H1 (cell line): ENCODE results near the gene LRP1-AS. TPM values are rescaled to one million over a fixed set of nuclear protein-coding genes. Genes with fewer than 3 reads are reported as not detected.

Source experiments
- CEBPB ChIP-seq: IDR thresholded peaks from 2 replicates; pipeline ENCODE4 v1.6.1; 2012; ENCODE audit warnings: low read depth, low read length
- CHD1 ChIP-seq: IDR thresholded peaks from 2 replicates; pipeline ENCODE4 v1.6.1; 2012; ENCODE audit warnings: low read depth, low read length, improper control_type of control experiment
- GTF2F1 ChIP-seq: IDR thresholded peaks from 2 replicates; pipeline ENCODE4 v1.6.1; 2012; ENCODE audit warnings: low read depth, low read length, improper control_type of control experiment, borderline replicate concordance
- KDM4A ChIP-seq: IDR thresholded peaks from one replicate; pipeline ENCODE4 v1.7.1; 2012; ENCODE audit warnings: low read depth, mild to moderate bottlenecking, moderate library complexity, low read length, inconsistent platforms; ENCODE audit not compliant: severe bottlenecking
- POLR2AphosphoS5 ChIP-seq: IDR thresholded peaks from 2 replicates; pipeline ENCODE4 v1.6.1; 2011; ENCODE audit warnings: low read depth, low read length
- RNF2 ChIP-seq: fragments of 200-900, 300-1000 bp; sonication (generic); IDR thresholded peaks from 2 replicates; pipeline ENCODE4 v1.7.1; 2016; ENCODE audit warnings: borderline replicate concordance, low read depth, mild to moderate bottlenecking, antibody characterized with exemption, low read length; ENCODE audit not compliant: poor library complexity, severe bottlenecking; ENCODE audit errors: missing control alignments
- SAP30 ChIP-seq: fragments of 300-600 bp; sonication (generic); IDR thresholded peaks from 2 replicates; pipeline ENCODE4 v1.7.1; 2012; ENCODE audit warnings: low read length, moderate library complexity, mild to moderate bottlenecking, inconsistent platforms; ENCODE audit not compliant: insufficient read depth, insufficient replicate concordance
- SP1 ChIP-seq: IDR thresholded peaks from 2 replicates; pipeline ENCODE4 v1.6.1; 2011; ENCODE audit warnings: low read depth, low read length
- polyA plus RNA-seq, 7 experiments: library from polyadenylated mRNA; depleted of rRNA in 3 of 7; stranded (reverse) in 5 of 7; unstranded in 2 of 7; fragments of >200 nt in 5 of 7; fragments of 200-250 nt in 2 of 7; gene quantifications; 1 replicate in 5 of 7; 2 replicates in 1 of 7; 4 replicates in 1 of 7; pipeline versions ENCODE4 v1.2.1 to v1.2.3, GENCODE V29; 2011 to 2013; ENCODE audit warnings: missing spikeins in 2 of 7, mixed read lengths in 2 of 7
- total RNA-seq: library from RNA; stranded (reverse); fragmentation: NEBNext Ultra II Directional; extraction: Animal tissue kit (Norgen Biotek cat#: 25700); gene quantifications from 2 replicates; pipeline ENCODE4 v1.2.1, GENCODE V29; 2021
- TF ChIP-seq, protein P1 (sequence below): fragments of 300-600 bp; sonication (generic); IDR thresholded peaks from 2 replicates; pipeline ENCODE4 v1.7.1; 2012; ENCODE audit warnings: low read length, moderate library complexity, mild to moderate bottlenecking, inconsistent platforms; ENCODE audit not compliant: insufficient replicate concordance
- TF ChIP-seq, protein P2 (sequence below): IDR thresholded peaks from 2 replicates; pipeline ENCODE4 v1.6.1; 2012; ENCODE audit warnings: inconsistent platforms

Gene LRP1-AS
- total and polyA plus RNA-seq, 2 of the 8 experiments (the other 6 are each of a cell fraction or from before 2014, with no cell fraction given): not detected

DNA sequence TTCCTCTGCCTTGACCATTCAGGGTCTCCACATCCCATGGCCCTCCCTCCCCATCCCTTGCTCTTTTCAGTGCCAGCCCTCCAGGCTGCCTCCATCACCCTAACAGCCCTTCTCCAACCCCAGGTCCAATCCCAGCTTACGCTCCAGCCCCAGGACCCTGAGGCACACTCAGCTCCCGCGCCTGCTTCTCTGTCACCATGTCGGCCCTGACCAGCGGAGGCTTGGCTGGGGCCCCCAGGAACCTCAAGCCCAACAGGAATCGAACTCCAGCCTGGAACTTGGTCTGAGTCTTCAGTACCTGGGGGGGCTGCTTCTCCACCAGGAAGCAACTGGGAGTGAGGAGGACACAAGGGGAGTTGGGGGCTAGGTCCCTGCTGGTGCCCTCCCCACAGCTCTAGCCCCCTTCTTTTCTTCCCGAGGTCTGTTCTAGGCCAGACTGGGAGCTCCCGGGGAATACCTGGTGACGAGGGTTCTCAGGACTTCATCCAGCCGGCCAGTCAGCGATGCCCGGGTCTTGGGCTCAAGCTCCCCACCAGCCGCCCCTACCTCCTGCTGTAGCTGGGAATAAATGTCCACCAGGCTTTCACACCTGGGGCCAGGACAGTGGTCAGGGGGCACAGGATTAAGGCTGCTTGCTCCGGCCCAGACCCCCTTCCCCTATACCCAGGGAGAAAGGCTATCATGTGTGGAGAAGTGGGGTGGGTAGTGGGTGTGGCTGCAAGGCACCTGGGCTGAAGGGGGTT is 42.2 kb downstream of the LRP1-AS start (continued):
- TF ChIP-seq, protein P1, sequence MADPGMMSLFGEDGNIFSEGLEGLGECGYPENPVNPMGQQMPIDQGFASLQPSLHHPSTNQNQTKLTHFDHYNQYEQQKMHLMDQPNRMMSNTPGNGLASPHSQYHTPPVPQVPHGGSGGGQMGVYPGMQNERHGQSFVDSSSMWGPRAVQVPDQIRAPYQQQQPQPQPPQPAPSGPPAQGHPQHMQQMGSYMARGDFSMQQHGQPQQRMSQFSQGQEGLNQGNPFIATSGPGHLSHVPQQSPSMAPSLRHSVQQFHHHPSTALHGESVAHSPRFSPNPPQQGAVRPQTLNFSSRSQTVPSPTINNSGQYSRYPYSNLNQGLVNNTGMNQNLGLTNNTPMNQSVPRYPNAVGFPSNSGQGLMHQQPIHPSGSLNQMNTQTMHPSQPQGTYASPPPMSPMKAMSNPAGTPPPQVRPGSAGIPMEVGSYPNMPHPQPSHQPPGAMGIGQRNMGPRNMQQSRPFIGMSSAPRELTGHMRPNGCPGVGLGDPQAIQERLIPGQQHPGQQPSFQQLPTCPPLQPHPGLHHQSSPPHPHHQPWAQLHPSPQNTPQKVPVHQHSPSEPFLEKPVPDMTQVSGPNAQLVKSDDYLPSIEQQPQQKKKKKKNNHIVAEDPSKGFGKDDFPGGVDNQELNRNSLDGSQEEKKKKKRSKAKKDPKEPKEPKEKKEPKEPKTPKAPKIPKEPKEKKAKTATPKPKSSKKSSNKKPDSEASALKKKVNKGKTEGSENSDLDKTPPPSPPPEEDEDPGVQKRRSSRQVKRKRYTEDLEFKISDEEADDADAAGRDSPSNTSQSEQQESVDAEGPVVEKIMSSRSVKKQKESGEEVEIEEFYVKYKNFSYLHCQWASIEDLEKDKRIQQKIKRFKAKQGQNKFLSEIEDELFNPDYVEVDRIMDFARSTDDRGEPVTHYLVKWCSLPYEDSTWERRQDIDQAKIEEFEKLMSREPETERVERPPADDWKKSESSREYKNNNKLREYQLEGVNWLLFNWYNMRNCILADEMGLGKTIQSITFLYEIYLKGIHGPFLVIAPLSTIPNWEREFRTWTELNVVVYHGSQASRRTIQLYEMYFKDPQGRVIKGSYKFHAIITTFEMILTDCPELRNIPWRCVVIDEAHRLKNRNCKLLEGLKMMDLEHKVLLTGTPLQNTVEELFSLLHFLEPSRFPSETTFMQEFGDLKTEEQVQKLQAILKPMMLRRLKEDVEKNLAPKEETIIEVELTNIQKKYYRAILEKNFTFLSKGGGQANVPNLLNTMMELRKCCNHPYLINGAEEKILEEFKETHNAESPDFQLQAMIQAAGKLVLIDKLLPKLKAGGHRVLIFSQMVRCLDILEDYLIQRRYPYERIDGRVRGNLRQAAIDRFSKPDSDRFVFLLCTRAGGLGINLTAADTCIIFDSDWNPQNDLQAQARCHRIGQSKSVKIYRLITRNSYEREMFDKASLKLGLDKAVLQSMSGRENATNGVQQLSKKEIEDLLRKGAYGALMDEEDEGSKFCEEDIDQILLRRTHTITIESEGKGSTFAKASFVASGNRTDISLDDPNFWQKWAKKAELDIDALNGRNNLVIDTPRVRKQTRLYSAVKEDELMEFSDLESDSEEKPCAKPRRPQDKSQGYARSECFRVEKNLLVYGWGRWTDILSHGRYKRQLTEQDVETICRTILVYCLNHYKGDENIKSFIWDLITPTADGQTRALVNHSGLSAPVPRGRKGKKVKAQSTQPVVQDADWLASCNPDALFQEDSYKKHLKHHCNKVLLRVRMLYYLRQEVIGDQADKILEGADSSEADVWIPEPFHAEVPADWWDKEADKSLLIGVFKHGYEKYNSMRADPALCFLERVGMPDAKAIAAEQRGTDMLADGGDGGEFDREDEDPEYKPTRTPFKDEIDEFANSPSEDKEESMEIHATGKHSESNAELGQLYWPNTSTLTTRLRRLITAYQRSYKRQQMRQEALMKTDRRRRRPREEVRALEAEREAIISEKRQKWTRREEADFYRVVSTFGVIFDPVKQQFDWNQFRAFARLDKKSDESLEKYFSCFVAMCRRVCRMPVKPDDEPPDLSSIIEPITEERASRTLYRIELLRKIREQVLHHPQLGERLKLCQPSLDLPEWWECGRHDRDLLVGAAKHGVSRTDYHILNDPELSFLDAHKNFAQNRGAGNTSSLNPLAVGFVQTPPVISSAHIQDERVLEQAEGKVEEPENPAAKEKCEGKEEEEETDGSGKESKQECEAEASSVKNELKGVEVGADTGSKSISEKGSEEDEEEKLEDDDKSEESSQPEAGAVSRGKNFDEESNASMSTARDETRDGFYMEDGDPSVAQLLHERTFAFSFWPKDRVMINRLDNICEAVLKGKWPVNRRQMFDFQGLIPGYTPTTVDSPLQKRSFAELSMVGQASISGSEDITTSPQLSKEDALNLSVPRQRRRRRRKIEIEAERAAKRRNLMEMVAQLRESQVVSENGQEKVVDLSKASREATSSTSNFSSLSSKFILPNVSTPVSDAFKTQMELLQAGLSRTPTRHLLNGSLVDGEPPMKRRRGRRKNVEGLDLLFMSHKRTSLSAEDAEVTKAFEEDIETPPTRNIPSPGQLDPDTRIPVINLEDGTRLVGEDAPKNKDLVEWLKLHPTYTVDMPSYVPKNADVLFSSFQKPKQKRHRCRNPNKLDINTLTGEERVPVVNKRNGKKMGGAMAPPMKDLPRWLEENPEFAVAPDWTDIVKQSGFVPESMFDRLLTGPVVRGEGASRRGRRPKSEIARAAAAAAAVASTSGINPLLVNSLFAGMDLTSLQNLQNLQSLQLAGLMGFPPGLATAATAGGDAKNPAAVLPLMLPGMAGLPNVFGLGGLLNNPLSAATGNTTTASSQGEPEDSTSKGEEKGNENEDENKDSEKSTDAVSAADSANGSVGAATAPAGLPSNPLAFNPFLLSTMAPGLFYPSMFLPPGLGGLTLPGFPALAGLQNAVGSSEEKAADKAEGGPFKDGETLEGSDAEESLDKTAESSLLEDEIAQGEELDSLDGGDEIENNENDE: no peak
- TF ChIP-seq, protein P2, sequence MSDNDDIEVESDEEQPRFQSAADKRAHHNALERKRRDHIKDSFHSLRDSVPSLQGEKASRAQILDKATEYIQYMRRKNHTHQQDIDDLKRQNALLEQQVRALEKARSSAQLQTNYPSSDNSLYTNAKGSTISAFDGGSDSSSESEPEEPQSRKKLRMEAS: no peak
- TF ChIP-seq SP1: no peak
- no peak for TF ChIP-seq CHD1
- TF ChIP-seq RNF2: no peak
- TF ChIP-seq GTF2F1: no peak
- no peak for TF ChIP-seq KDM4A
- TF ChIP-seq SAP30: no peak
- no peak for TF ChIP-seq POLR2AphosphoS5
- no peak for TF ChIP-seq CEBPB
